ENCODE measurements around the gene ABCA2.

GRCh38 chr9:136970361-136970760 is 57.7 kb downstream of the ABCA2 start:
- TF ChIP-seq POLR2AphosphoS5 (IDR thresholded peaks at IDR 0.05; ENCODE audit: borderline replicate concordance, low read depth, low read length) (no peak), EZH2 (IDR thresholded peaks at IDR 0.05) (no peak), FOXP2 (optimal IDR thresholded peaks at IDR 0.05; ENCODE audit: control extremely low read depth, extremely low read length, insufficient read depth) (no peak)

Measured in SK-N-MC (cell line).